Upper lobe of left lung (tissue), 6 donors: Measurements from ENCODE around the gene MCEMP1. TPM values are rescaled to one million over a fixed set of nuclear protein-coding genes. Genes with fewer than 3 reads are reported as not detected.

Experiments used
- ATAC-seq, 2 donors: fragments of 200-7000 bp; cut with Tn5 transposase; one replicate each; pipeline ENCODE4 v1.9.1; 2022; ENCODE audit warnings: mild to moderate bottlenecking in 2 of 2, moderate library complexity in 2 of 2; ENCODE audit not compliant: low FRiP score in 2 of 2
- DNase-seq, 2 donors: peaks; one replicate each; pipeline ENCODE4 v3.0.0-alpha.2; 2019 to 2020
- H3K27ac ChIP-seq, 4 donors: fragments of 200-600 bp; sonication (generic); one replicate each; pipeline ENCODE4 v1.5.1; 2016 to 2019
- H3K27me3 ChIP-seq, 4 donors: fragments of 200-600 bp; sonication (generic); one replicate each; pipeline ENCODE4 v1.5.1; 2017 to 2019
- H3K36me3 ChIP-seq, 4 donors: fragments of 200-600 bp; sonication (generic); one replicate each; pipeline ENCODE4 v1.5.1; 2016 to 2019
- H3K4me1 ChIP-seq, 4 donors: fragments of 200-600 bp; sonication (generic); one replicate each; pipeline ENCODE4 v1.5.1; 2018 to 2019
- H3K4me3 ChIP-seq, 4 donors: fragments of 200-600 bp; sonication (generic); one replicate each; pipeline ENCODE4 v1.5.1; 2017 to 2019; ENCODE audit warnings: mild to moderate bottlenecking in 2 of 4, moderate library complexity in 1 of 4
- H3K9me3 ChIP-seq, 4 donors: fragments of 200-600 bp; sonication (generic); one replicate each; pipeline ENCODE4 v1.5.1; 2018 to 2019
- EP300 ChIP-seq, 4 donors: sonication (generic); formaldehyde crosslinking; IDR thresholded peaks; one replicate each; pipeline ENCODE4 v1.5.1; 2017; ENCODE audit warnings: antibody characterized with exemption in 4 of 4, control low read depth in 2 of 4
- POLR2A ChIP-seq, 4 donors: fragments of 450-650 bp; IDR thresholded peaks; one replicate each; pipeline ENCODE4 v1.5.1; 2016 to 2017; ENCODE audit warnings: antibody characterized with exemption in 4 of 4, mild to moderate bottlenecking in 2 of 4
- POLR2AphosphoS5 ChIP-seq, 2 donors: sonication (generic); formaldehyde crosslinking; IDR thresholded peaks; one replicate each; pipeline ENCODE4 v1.5.1; 2017; ENCODE audit warnings: antibody characterized with exemption in 2 of 2
- WGBS, 2 donors: methylation state at CpG; one replicate each; pipeline ENCODE4 v1.1.5; 2017 to 2018; 5-methylcytosine and 5-hydroxymethylcytosine counted together
- total RNA-seq, 6 donors: library from RNA; depleted of rRNA in 4 of 6; stranded (reverse); fragments of >200 nt in 4 of 6; gene quantifications; one replicate each; pipeline versions ENCODE4 v1.1.0 to v1.2.1, GENCODE V29; 2016 to 2021
- TF ChIP-seq, protein P1 (sequence below), 6 experiments: fragments of 450-650 bp in 4 of 6; fragments of 200-600 bp in 2 of 6; sonication (generic) in 2 of 6; IDR thresholded peaks; one replicate each; pipeline ENCODE4 v1.5.1; 2016 to 2019; ENCODE audit warnings: antibody characterized with exemption in 6 of 6
- donor health status: DM: no; HTN: no; CAD: no; lungs with moderate emphysema.
- donor health status: DM: no; HTN: yes; CAD: no; lungs with severe emphysema.

The MCEMP1 gene
- total RNA-seq, 6 donors from 2014 or later = 9.4 to 160 (median 36.6) TPM

DNA sequence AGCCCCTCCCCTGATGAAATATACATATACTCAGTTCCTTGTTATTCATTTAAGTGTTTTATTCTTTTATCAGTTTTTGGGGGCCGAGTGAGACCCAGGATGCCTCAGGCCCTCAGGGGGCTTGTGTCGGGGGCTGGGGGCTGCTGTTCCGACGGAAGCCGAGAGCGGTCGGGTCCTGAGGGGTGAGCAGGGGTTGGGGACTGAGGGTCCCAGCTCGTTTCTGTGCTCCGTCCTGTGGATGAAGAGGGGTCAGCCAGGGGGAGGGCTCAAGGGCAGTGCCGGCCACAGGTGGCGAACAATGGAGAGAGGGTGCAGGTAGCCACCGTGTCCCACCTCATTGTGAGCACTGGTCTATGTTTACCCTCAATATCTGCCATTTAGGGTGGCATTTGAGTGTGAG lies 45.3 kb upstream of the MCEMP1 start:
- Histone ChIP-seq H3K27me3 (no peaks in the 10 kb centered on the region), H3K36me3 (peaks cover 0 to 25% (median 10%) of the 10 kb centered on the region in 4 donors), H3K9me3 (no peaks in the 10 kb centered on the region), H3K4me1 (peaks cover 28 to 45% (median 38%) of the 10 kb centered on the region in 4 donors), H3K4me3 (no peak overlapping the region), H3K27ac (no peak overlapping the region)
- DNase-seq (no peak), ATAC-seq (no peak)
- 92 to 93% methylated on average over 11 to 12 of the region's 12 CpGs for WGBS, 2 donors
- TF ChIP-seq POLR2A (IDR thresholded peaks at IDR 0.05) (no peak), POLR2AphosphoS5 (IDR thresholded peaks at IDR 0.05) (no peak), EP300 (IDR thresholded peaks at IDR 0.05) (no peak)
- TF ChIP-seq, protein P1, sequence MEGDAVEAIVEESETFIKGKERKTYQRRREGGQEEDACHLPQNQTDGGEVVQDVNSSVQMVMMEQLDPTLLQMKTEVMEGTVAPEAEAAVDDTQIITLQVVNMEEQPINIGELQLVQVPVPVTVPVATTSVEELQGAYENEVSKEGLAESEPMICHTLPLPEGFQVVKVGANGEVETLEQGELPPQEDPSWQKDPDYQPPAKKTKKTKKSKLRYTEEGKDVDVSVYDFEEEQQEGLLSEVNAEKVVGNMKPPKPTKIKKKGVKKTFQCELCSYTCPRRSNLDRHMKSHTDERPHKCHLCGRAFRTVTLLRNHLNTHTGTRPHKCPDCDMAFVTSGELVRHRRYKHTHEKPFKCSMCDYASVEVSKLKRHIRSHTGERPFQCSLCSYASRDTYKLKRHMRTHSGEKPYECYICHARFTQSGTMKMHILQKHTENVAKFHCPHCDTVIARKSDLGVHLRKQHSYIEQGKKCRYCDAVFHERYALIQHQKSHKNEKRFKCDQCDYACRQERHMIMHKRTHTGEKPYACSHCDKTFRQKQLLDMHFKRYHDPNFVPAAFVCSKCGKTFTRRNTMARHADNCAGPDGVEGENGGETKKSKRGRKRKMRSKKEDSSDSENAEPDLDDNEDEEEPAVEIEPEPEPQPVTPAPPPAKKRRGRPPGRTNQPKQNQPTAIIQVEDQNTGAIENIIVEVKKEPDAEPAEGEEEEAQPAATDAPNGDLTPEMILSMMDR (IDR thresholded peaks at IDR 0.05) = no peak

- ATAC-seq = no peak
- no peaks in the 10 kb centered on the region for H3K9me3 ChIP-seq
- H3K36me3 ChIP-seq = peaks cover 0 to 16% (median 4%) of the 10 kb centered on the region in 4 donors
- peak in 1 of 2 donors; percentile 79 for DNase-seq
- no peak overlapping the region for H3K4me3 ChIP-seq
- H3K27me3 ChIP-seq = peaks cover 0 to 5% (median 0%) of the 10 kb centered on the region in 4 donors
- H3K27ac ChIP-seq = no peak overlapping the region
- WGBS, 2 donors = 90 to 93% methylated on average over 22 to 28 of the region's 40 CpGs
- no peak for TF ChIP-seq POLR2A (IDR thresholded peaks at IDR 0.05)
- TF ChIP-seq POLR2AphosphoS5 (IDR thresholded peaks at IDR 0.05) = no peak
- no peak for TF ChIP-seq EP300 (IDR thresholded peaks at IDR 0.05)
- TF ChIP-seq, protein P1 (IDR thresholded peaks at IDR 0.05) = no peak
- peaks cover 24 to 49% (median 39%) of the 10 kb centered on the region in 4 donors for H3K4me1 ChIP-seq
Observed at GRCh38 chr19:7632340-7633203, 44.3 kb upstream of the MCEMP1 start.

DNA sequence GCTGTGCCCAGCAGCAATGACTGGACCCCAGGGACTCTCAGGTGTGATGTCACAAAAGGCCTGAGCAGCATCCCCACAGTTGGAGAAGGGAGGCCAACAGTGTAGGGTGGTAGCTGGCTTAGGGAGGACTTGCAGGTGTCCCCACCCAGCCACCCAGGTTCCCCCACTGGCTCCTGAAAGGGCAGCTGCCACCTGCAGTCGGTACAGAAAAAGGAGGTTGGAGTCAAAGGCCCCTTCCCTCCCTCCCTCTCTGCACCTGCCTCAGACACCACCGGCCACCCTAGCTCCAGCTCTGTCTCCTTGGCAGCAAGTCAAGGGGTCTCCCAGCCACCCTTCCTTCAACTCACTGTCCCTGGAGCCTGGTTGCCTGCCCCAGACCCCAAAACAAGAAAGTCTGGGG lies 43.2 kb upstream of the MCEMP1 start, which contains the start of gene PCP2:
Gene PCP2, minus strand, starts transcription at position 22 of the 400 bp plus-strand sequence. CDS start 262 bp downstream, outside the sequence.
- Histone ChIP-seq H3K27ac (no peak within 1 kb of the TSS), H3K9me3 (no peaks in the 10 kb centered on the region), H3K36me3 (peaks cover 0 to 15% (median 4%) of the 10 kb centered on the region in 4 donors), H3K4me1 (peaks cover 13 to 47% (median 31%) of the 10 kb centered on the region in 4 donors), H3K27me3 (peaks cover 0 to 6% (median 0%) of the 10 kb centered on the region in 4 donors), H3K4me3 (no peak within 1 kb of the TSS)
- no peak for TF ChIP-seq EP300 (IDR thresholded peaks at IDR 0.05)
- TF ChIP-seq, protein P1 (IDR thresholded peaks at IDR 0.05) = no peak
- no peak for TF ChIP-seq POLR2A (IDR thresholded peaks at IDR 0.05)
- TF ChIP-seq POLR2AphosphoS5 (IDR thresholded peaks at IDR 0.05) = no peak
- ATAC-seq (no peak), DNase-seq (no peak)
- 62% methylated on average over 2 of the region's 2 CpGs; no CpG with 5 or more reads in 1 of the 2 donors for WGBS, 2 donors

DNA sequence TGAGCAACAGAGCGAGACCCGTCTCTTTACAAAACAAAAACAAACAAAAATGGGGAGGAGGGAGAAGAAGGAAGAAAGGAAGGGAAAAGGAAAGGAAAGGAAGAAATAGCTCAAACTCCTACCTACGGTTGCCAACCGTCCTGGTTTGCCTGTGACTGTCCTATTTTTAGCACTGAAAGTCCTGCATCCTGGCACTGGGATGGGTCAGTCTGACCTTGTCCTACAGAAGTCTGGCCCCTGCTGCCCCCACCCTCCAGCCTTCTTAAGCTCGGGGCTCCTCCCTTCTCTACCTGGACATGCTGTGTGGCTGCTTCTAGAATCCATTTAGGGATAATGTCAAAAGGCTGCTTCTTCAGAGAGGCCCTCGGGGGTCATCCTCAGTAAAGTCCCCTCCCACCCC lies 41.2 kb upstream of the MCEMP1 start:
- peaks cover 0 to 20% (median 8%) of the 10 kb centered on the region in 4 donors for H3K36me3 ChIP-seq
- TF ChIP-seq POLR2AphosphoS5 (IDR thresholded peaks at IDR 0.05) (no peak), POLR2A (IDR thresholded peaks at IDR 0.05) (no peak), EP300 (IDR thresholded peaks at IDR 0.05) (no peak)
- TF ChIP-seq, protein P1 (IDR thresholded peaks at IDR 0.05) = no peak
- no peaks in the 10 kb centered on the region for H3K9me3 ChIP-seq
- peaks cover 0 to 6% (median 0%) of the 10 kb centered on the region in 4 donors for H3K27me3 ChIP-seq
- no peak for DNase-seq
- no peak for ATAC-seq
- 45 to 49% methylated on average over 6 of the region's 6 CpGs for WGBS, 2 donors
- H3K4me3 ChIP-seq = no peak overlapping the region
- H3K4me1 ChIP-seq = peaks cover 6 to 49% (median 21%) of the 10 kb centered on the region in 4 donors
- no peak overlapping the region for H3K27ac ChIP-seq
